CD4-positive, alpha-beta T cell (primary cell): ENCODE measurements around the gene SFTPB. TPM values are rescaled to one million over a fixed set of nuclear protein-coding genes. Genes with fewer than 3 reads are reported as not detected.

Experiments used
- ATAC-seq: fragments of 200-7000 bp; cut with Tn5 transposase; one replicate; pipeline ENCODE4 v1.10.0; 2022; ENCODE audit warnings: mild to moderate bottlenecking; ENCODE audit not compliant: poor library complexity
- CTCF ChIA-PET: fragments of 350-600 bp; sonication (Branson Sonifier 250); formaldehyde crosslinking; loops from one replicate; lab custom pipeline; 2021; ENCODE audit warnings: antibody characterized with exemption, inconsistent platforms; lab: Charles Lee
- POLR2A ChIA-PET: fragments of 350-600 bp; sonication (Branson Sonifier 250); formaldehyde crosslinking; loops from one replicate; lab custom pipeline; 2021; ENCODE audit warnings: antibody characterized with exemption, inconsistent platforms; lab: Charles Lee
- DNase-seq, 14 experiments: peaks; one replicate each; pipeline ENCODE4 v3.0.0-alpha.2; 2013 to 2020; ENCODE audit warnings: mixed read lengths in 2 of 14
- H3K27ac ChIP-seq, 2 donors: one replicate each; pipeline versions ENCODE4 v1.5.1 to v1.7.0; 2013; ENCODE audit warnings: low read length in 2 of 2, low read depth in 1 of 2, mild to moderate bottlenecking in 1 of 2
- H3K27me3 ChIP-seq, 2 experiments: 1 replicate in 1 of 2; 2 replicates in 1 of 2; pipeline versions ENCODE4 v1.6.1 to v1.7.0; 2013; ENCODE audit warnings: low read length in 2 of 2, control low read depth in 1 of 2, mild to moderate bottlenecking in 1 of 2, moderate library complexity in 1 of 2; ENCODE audit not compliant: insufficient read depth in 2 of 2, control insufficient read depth in 1 of 2
- H3K36me3 ChIP-seq: one replicate; pipeline ENCODE4 v1.6.1; 2013; ENCODE audit warnings: low read length, control low read depth; ENCODE audit not compliant: insufficient read depth
- H3K4me1 ChIP-seq: one replicate; pipeline ENCODE4 v1.6.1; 2013; ENCODE audit warnings: low read length, control low read depth; ENCODE audit not compliant: insufficient read depth
- H3K4me3 ChIP-seq: one replicate; pipeline ENCODE4 v1.5.1; 2013; ENCODE audit warnings: mild to moderate bottlenecking, low read length, moderate library complexity
- H3K9me3 ChIP-seq, 2 experiments: 1 replicate in 1 of 2; 2 replicates in 1 of 2; pipeline versions ENCODE4 v1.6.1 to v1.7.0; 2013; ENCODE audit warnings: low read length in 2 of 2, mild to moderate bottlenecking in 2 of 2, control low read depth in 1 of 2, moderate library complexity in 1 of 2; ENCODE audit not compliant: control insufficient read depth in 1 of 2, insufficient read depth in 1 of 2
- H3K27ac Mint-ChIP-seq: one replicate; pipeline ENCODE4 v1.8.0; 2020; ENCODE audit warnings: mixed read lengths
- H3K27me3 Mint-ChIP-seq: one replicate; pipeline ENCODE4 v1.8.0; 2021; ENCODE audit warnings: mixed read lengths
- H3K36me3 Mint-ChIP-seq: one replicate; pipeline ENCODE4 v1.8.0; 2021; ENCODE audit warnings: low read depth, mixed read lengths
- H3K4me1 Mint-ChIP-seq: one replicate; pipeline ENCODE4 v1.8.0; 2021; ENCODE audit warnings: low read depth, mixed read lengths
- H3K4me3 Mint-ChIP-seq: one replicate; pipeline ENCODE4 v1.8.0; 2020; ENCODE audit warnings: mild to moderate bottlenecking, mixed read lengths
- H3K9me3 Mint-ChIP-seq: one replicate; pipeline ENCODE4 v1.8.0; 2020; ENCODE audit warnings: mixed read lengths
- CTCF ChIP-seq: fragments of 200-600 bp; IDR thresholded peaks from one replicate; pipeline ENCODE4 v1.8.0; 2022; ENCODE audit warnings: antibody characterized with exemption, mild to moderate bottlenecking
- intact Hi-C, 2 experiments: fragments of 100-400 bp; cut with DNase I in 1 of 2; cut with micrococcal nuclease in 1 of 2; formaldehyde crosslinking; loops; one replicate each; pipeline versions ENCODE4 v1.15.1 to v1.9.0; 2023 to 2025; cut with DNase I, micrococcal nuclease
- total RNA-seq, 174 experiments: library from RNA in 2 of 174; stranded (reverse) in 2 of 174; gene quantifications; one replicate each; pipeline ENCODE4 v1.2.3 and lab custom pipeline; 2021 to 2026

The SFTPB gene
- total RNA-seq, 2 experiments from 2014 or later, result not detected

- H3K36me3 ChIP-seq, result no peaks in the 10 kb centered on the region
- H3K9me3 ChIP-seq, result no peaks in the 10 kb centered on the region
- Mint-ChIP-seq H3K4me1 (peaks cover 13% of the 10 kb centered on the region), H3K4me3 (no peak overlapping the region), H3K27me3 (peaks cover 13% of the 10 kb centered on the region), H3K27ac (no peak overlapping the region), H3K9me3 (no peaks in the 10 kb centered on the region), H3K36me3 (no peaks in the 10 kb centered on the region)
- ChIA-PET POLR2A (no interaction called here), CTCF (no interaction called here)
- peak in 2 of 14 experiments; percentile 36 to 45 for DNase-seq
- peaks cover 14% of the 10 kb centered on the region for H3K4me1 ChIP-seq
- H3K4me3 ChIP-seq, result no peak overlapping the region
- peaks cover 0 to 4% of the 10 kb centered on the region in 2 experiments for H3K27me3 ChIP-seq
- H3K27ac ChIP-seq, result no peak overlapping the region
- intact Hi-C loops, result loop anchor here (2.0 to 10.0 kb wide), 4 partner anchors 69 to 315 kb away; no protein-coding TSS in a partner anchor
- no peak for ATAC-seq
- no peak for TF ChIP-seq CTCF
Measured at GRCh38 chr2:85705680-85706039, 37.7 kb upstream of the SFTPB start.

GRCh38 chr2:85704800-85705679 is 37.0 kb upstream of the SFTPB start:
- H3K4me3 Mint-ChIP-seq, result no peak overlapping the region
- Histone ChIP-seq H3K36me3 (no peaks in the 10 kb centered on the region), H3K27ac (no peak overlapping the region), H3K9me3 (no peaks in the 10 kb centered on the region), H3K4me3 (no peak overlapping the region), H3K4me1 (peaks cover 14% of the 10 kb centered on the region), H3K27me3 (peaks cover 0 to 4% of the 10 kb centered on the region in 2 experiments)
- TF ChIP-seq CTCF, result no peak
- intact Hi-C loops, result loop anchor here in 1 of 2 experiments (10.0 kb wide), 1 partner anchor 310 kb away; no protein-coding TSS in a partner anchor
- H3K27me3 Mint-ChIP-seq, result peaks cover 13% of the 10 kb centered on the region
- DNase-seq, result peak in 4 of 14 experiments; percentile 17 to 60 (median 28)
- no peaks in the 10 kb centered on the region for H3K9me3 Mint-ChIP-seq
- CTCF ChIA-PET, result no interaction called here
- H3K4me1 Mint-ChIP-seq, result peaks cover 13% of the 10 kb centered on the region
- ATAC-seq, result peak; percentile 15
- POLR2A ChIA-PET, result no interaction called here
- H3K36me3 Mint-ChIP-seq, result no peaks in the 10 kb centered on the region
- no peak overlapping the region for H3K27ac Mint-ChIP-seq

GRCh38 chr2:85704038-85704437 is 36.0 kb upstream of the SFTPB start:
- no peaks in the 10 kb centered on the region for H3K9me3 Mint-ChIP-seq
- no peak overlapping the region for H3K4me3 ChIP-seq
- ChIA-PET POLR2A (no interaction called here), CTCF (interaction anchor here (0.7 kb wide), 1 partner anchor 1302 kb away, joined by 3 read pairs; no protein-coding TSS in a partner anchor)
- DNase-seq (no peak), ATAC-seq (no peak)
- H3K27me3 Mint-ChIP-seq, result peaks cover 13% of the 10 kb centered on the region
- no peaks in the 10 kb centered on the region for H3K36me3 Mint-ChIP-seq
- H3K27ac ChIP-seq, result no peak overlapping the region
- peaks cover 0 to 4% of the 10 kb centered on the region in 2 experiments for H3K27me3 ChIP-seq
- no peak for TF ChIP-seq CTCF
- no peak overlapping the region for H3K27ac Mint-ChIP-seq
- no peak overlapping the region for H3K4me3 Mint-ChIP-seq
- intact Hi-C loops, result loop anchor here in 1 of 2 experiments (10.0 kb wide), 1 partner anchor 309 kb away; no protein-coding TSS in a partner anchor
- H3K4me1 ChIP-seq, result peaks cover 14% of the 10 kb centered on the region
- H3K4me1 Mint-ChIP-seq, result peaks cover 13% of the 10 kb centered on the region
- H3K9me3 ChIP-seq, result no peaks in the 10 kb centered on the region
- no peaks in the 10 kb centered on the region for H3K36me3 ChIP-seq
